HG03039 (cell line): Measurements from ENCODE around the gene HNF1B.
"Not testable (repeated sequence)": the region's sequence is repeated elsewhere in the genome, so short reads cannot be mapped to it uniquely, and the experiment has no call there.

Experiments
- ATAC-seq: cut with Tn5 transposase; IDR thresholded peaks from one replicate; pipeline ENCODE4 v1.9.1; 2021; ENCODE audit warnings: mild to moderate bottlenecking, moderate library complexity; ENCODE audit not compliant: unreplicated experiment

Gene HNF1B

GRCh38 chr17:37708008-37708615, 36.7 kb downstream of the HNF1B start:
- no peak for ATAC-seq

GRCh38 chr17:37706446-37706845, 38.4 kb downstream of the HNF1B start:
- ATAC-seq = no peak

- ATAC-seq = no peak
These were observed 42.3 kb downstream of the HNF1B start for GRCh38 chr17:37702598-37702997.

GRCh38 chr17:37701496-37701898, 43.4 kb downstream of the HNF1B start:
- ATAC-seq = no peak

- no peak for ATAC-seq
These were observed 44.0 kb downstream of the HNF1B start for GRCh38 chr17:37700881-37701280.

- no peak for ATAC-seq
These were observed 45.4 kb downstream of the HNF1B start for GRCh38 chr17:37699285-37699973.

GRCh38 chr17:37698911-37699255, 46.0 kb downstream of the HNF1B start:
- ATAC-seq = no peak

- ATAC-seq = no peak
These were observed 46.5 kb downstream of the HNF1B start for GRCh38 chr17:37698132-37698910.

GRCh38 chr17:37697381-37697780, 47.5 kb downstream of the HNF1B start:
- no peak for ATAC-seq

GRCh38 chr17:37696366-37696765, 48.5 kb downstream of the HNF1B start:
- no peak for ATAC-seq

- no peak for ATAC-seq
These were observed 49.1 kb downstream of the HNF1B start for GRCh38 chr17:37695726-37696125.

GRCh38 chr17:37694734-37695133, 50.1 kb downstream of the HNF1B start:
- no peak for ATAC-seq

GRCh38 chr17:37693328-37693727, 51.5 kb downstream of the HNF1B start:
- no peak for ATAC-seq

- ATAC-seq = no peak
These were observed 53.1 kb downstream of the HNF1B start for GRCh38 chr17:37691807-37692206.

- no peak for ATAC-seq
These were observed 55.5 kb downstream of the HNF1B start for GRCh38 chr17:37689317-37689716.

GRCh38 chr17:37683454-37683984, 61.3 kb downstream of the HNF1B start:
- no peak for ATAC-seq

- no peak for ATAC-seq
These were observed 62.9 kb downstream of the HNF1B start for GRCh38 chr17:37682007-37682406.

- not testable (repeated sequence) for ATAC-seq
These were observed 64.9 kb downstream of the HNF1B start for GRCh38 chr17:37679995-37680394.

GRCh38 chr17:37678036-37678435, 66.8 kb downstream of the HNF1B start:
- no peak for ATAC-seq

GRCh38 chr17:37677021-37677420, 67.8 kb downstream of the HNF1B start:
- no peak for ATAC-seq

- no peak for ATAC-seq
These were observed 68.5 kb downstream of the HNF1B start for GRCh38 chr17:37676115-37676925.
